Omental fat pad (tissue), 4 donors: ENCODE data around the gene GUCY2D. TPM values are rescaled to one million over a fixed set of nuclear protein-coding genes. Genes with fewer than 3 reads are reported as not detected.

Experiments used
- ATAC-seq: fragments of 150-250 bp; one replicate; pipeline ENCODE4 v1.9.1; 2016; ENCODE audit warnings: mild to moderate bottlenecking, moderate library complexity; ENCODE audit not compliant: low FRiP score
- DNase-seq: peaks from one replicate; pipeline ENCODE4 v3.0.0-alpha.2; 2019; ENCODE audit warnings: low spot score
- total RNA-seq, 4 donors: library from RNA; depleted of rRNA; stranded (reverse); fragments of >200 nt; gene quantifications; one replicate each; pipeline ENCODE4 v1.1.0, GENCODE V29; 2016
- TF ChIP-seq, protein P1 (sequence below), 3 donors: fragments of 450-650 bp; IDR thresholded peaks; one replicate each; pipeline ENCODE4 v1.5.1; 2016 to 2017; ENCODE audit warnings: antibody characterized with exemption in 3 of 3, mild to moderate bottlenecking in 3 of 3, moderate library complexity in 2 of 3

The GUCY2D gene
- total RNA-seq, 4 donors from 2014 or later: 0.09 to 0.12 TPM; not detected in 2

DNA sequence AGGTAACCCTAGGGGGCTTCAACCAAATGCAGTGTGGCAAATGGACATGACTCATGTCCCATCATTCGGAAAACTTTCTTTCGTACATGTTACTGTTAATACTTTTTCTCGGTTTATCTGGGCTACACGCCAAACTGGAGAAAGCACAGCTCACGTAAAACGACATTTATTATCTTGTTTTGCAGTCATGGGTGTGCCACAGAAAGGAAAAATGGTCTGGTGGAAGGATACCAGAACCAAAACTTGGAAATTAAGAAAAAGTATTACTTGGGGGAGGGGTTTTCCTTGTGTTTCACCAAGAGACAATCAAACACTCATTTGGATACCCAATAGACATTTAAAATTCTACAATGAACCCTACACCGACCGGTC is 60.0 kb downstream of the GUCY2D start:
- DNase-seq (no peak), ATAC-seq (no peak)
- TF ChIP-seq, protein P1, sequence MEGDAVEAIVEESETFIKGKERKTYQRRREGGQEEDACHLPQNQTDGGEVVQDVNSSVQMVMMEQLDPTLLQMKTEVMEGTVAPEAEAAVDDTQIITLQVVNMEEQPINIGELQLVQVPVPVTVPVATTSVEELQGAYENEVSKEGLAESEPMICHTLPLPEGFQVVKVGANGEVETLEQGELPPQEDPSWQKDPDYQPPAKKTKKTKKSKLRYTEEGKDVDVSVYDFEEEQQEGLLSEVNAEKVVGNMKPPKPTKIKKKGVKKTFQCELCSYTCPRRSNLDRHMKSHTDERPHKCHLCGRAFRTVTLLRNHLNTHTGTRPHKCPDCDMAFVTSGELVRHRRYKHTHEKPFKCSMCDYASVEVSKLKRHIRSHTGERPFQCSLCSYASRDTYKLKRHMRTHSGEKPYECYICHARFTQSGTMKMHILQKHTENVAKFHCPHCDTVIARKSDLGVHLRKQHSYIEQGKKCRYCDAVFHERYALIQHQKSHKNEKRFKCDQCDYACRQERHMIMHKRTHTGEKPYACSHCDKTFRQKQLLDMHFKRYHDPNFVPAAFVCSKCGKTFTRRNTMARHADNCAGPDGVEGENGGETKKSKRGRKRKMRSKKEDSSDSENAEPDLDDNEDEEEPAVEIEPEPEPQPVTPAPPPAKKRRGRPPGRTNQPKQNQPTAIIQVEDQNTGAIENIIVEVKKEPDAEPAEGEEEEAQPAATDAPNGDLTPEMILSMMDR (IDR thresholded peaks at IDR 0.05): no peak

- DNase-seq (no peak), ATAC-seq (peak; percentile 50)
- TF ChIP-seq, protein P1 (IDR thresholded peaks at IDR 0.05): no peak
Measured at GRCh38 chr17:8062807-8063483, 60.5 kb downstream of the GUCY2D start.

DNA sequence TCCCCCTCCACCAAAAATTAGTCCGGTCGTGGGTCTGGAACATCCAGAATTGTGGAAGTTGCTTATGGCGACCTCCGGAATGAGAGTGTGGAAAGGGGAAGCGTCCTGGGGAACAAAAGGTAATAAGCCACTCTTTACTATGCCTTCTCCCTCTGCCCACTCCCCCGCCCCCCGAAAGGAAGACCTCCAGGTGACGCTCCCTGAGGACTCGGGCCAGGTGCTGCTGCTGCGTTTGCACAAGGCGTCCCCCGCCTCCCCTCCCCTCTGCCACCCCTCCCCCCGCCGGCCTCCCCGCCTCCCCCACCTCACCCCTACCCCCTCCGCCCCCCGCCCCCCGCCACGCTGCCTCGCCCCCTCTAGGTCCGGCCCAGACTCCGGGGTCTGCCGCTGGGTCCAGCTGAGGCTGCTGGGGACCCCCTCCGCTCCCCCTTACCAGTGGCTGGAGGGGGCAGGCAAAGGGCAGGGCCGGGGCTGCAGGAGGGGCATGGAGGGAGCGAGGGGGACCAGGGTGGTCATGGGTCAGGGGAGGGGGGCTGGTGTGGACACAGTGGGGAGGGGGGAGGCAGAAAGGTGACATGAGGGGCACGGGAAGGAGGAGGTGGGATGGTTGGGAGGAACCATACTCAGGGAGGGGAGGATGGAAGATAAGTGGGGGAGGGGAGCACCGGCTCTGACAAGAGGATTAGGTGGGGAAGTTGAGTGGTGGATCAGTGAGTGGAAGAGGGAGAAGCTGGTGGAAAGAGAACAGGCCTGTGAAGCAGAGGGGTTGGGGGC is 61.5 kb downstream of the GUCY2D start:
- no peak for DNase-seq
- TF ChIP-seq, protein P1 (IDR thresholded peaks at IDR 0.05): no peak
- ATAC-seq: no peak

DNA sequence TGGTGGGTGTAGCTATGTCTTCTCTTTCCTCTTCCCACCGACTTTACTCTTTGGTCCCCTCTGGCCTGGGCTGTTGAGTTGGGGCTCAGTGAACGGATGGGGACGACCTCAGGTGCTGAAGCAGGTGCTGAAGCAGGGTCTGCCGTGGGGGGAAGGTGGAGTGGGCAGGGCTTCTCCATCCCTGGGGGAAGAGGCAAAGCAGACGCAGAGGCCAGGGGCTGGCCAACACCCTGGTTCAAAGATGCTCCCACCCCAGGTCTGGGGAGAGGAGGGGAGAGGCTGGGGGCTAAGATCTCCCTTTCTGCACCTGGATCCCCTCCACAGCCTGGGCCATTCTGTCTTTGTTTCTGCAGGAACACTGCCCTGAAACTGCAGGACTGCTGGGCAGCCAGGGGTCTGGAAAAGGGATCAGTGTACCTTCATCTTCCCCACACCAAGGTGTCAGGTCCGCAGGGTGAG is 62.2 kb downstream of the GUCY2D start:
- TF ChIP-seq, protein P1 (IDR thresholded peaks at IDR 0.05): no peak
- DNase-seq (no peak), ATAC-seq (no peak)

- TF ChIP-seq, protein P1 (IDR thresholded peaks at IDR 0.05): no peak
- DNase-seq (no peak), ATAC-seq (no peak)
Measured at GRCh38 chr17:8066841-8067775, 64.7 kb downstream of the GUCY2D start.

DNA sequence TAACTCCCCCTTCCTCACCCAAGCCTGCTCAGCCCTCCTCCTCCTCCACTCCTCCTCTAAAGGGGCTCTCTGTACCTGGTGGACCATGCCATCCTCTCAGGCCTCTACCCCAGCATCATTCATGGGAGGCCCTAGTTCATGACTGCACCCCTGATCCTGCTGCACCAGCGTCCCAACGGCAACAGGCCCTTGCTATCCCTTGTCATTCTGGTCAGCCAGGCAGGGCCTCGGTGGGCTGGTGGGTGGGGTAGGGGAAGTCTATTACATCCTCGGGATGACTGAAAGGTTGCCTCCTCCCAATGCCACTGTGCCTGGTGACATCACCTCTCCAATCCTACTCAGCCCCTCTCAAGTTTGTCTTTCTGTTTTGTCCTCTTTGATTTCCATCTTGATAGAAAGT is 65.4 kb downstream of the GUCY2D start:
- no peak for ATAC-seq
- TF ChIP-seq, protein P1 (IDR thresholded peaks at IDR 0.05): no peak
- DNase-seq: no peak
